PC-3 (cell line): Measurements from ENCODE around the gene UNG.

Source experiments
- CTCF ChIP-seq: fragments of 300-600 bp; sonication (generic); conservative IDR thresholded peaks from 2 replicates; pipeline ENCODE4 v1.5.1; 2017; ENCODE audit warnings: antibody characterized with exemption, low read depth, mild to moderate bottlenecking, low read length
- EZH2 ChIP-seq: fragments of 300-600 bp; sonication (generic); IDR thresholded peaks from one replicate; pipeline ENCODE4 v1.6.1; 2017; ENCODE audit warnings: antibody characterized with exemption, mild to moderate bottlenecking, low read length; ENCODE audit not compliant: unreplicated experiment
- EZH2phosphoT487 ChIP-seq: fragments of 300-600 bp; sonication (generic); IDR thresholded peaks from 2 replicates; pipeline ENCODE4 v1.6.1; 2018; ENCODE audit warnings: mild to moderate bottlenecking, antibody characterized with exemption, low read length, borderline replicate concordance

GRCh38 chr12:109089683-109090082, 7.7 kb upstream of the UNG start:
- TF ChIP-seq EZH2phosphoT487 (no peak), CTCF (no peak), EZH2 (no peak)
